SK-N-SH treated with all-trans-retinoic acid at 6 μM for 48 hours (cell line): ENCODE data around the gene ADGRF3.

Source experiments
- ARNTL ChIP-seq: fragments of 450-650 bp; formaldehyde crosslinking; IDR thresholded peaks from 2 replicates; pipeline ENCODE4 v1.5.0; 2020; ENCODE audit warnings: low read depth, mild to moderate bottlenecking, moderate library complexity, borderline replicate concordance
- CREB5 ChIP-seq: fragments of 250-450 bp; sonication (Bioruptor Pico); IDR thresholded peaks from 2 replicates; pipeline ENCODE4 v1.5.1; 2020; ENCODE audit warnings: low read depth, mild to moderate bottlenecking, moderate library complexity
- CSRNP3 ChIP-seq: fragments of 250-450 bp; sonication (Bioruptor Pico); IDR thresholded peaks from 2 replicates; pipeline ENCODE4 v1.5.1; 2021; ENCODE audit warnings: mild to moderate bottlenecking, moderate library complexity
- ISL1 ChIP-seq: fragments of 250-450 bp; sonication (Bioruptor Pico); IDR thresholded peaks from 2 replicates; pipeline ENCODE4 v2.1.2; 2022; ENCODE audit warnings: mild to moderate bottlenecking, moderate library complexity
- PATZ1 ChIP-seq: fragments of 250-450 bp; sonication (Bioruptor Pico); IDR thresholded peaks from 2 replicates; pipeline ENCODE4 v1.8.0; 2020; ENCODE audit warnings: mild to moderate bottlenecking, moderate library complexity, borderline replicate concordance
- RARB ChIP-seq: fragments of 250-450 bp; sonication (Bioruptor Pico); IDR thresholded peaks from 2 replicates; pipeline ENCODE4 v1.8.0; 2021; ENCODE audit warnings: mild to moderate bottlenecking, moderate library complexity
- TCF4 ChIP-seq: fragments of 250-450 bp; sonication (Bioruptor Pico); IDR thresholded peaks from 2 replicates; pipeline ENCODE4 v1.8.0; 2021; ENCODE audit warnings: mild to moderate bottlenecking, moderate library complexity, borderline replicate concordance
- ZC3H10 ChIP-seq: fragments of 250-450 bp; sonication (Bioruptor Pico); IDR thresholded peaks from 2 replicates; pipeline ENCODE4 v1.5.1; 2021; ENCODE audit warnings: mild to moderate bottlenecking, moderate library complexity
- ZFP30 ChIP-seq: fragments of 450-650 bp; formaldehyde crosslinking; IDR thresholded peaks from 2 replicates; pipeline ENCODE4 v1.5.0; 2022; ENCODE audit warnings: mild to moderate bottlenecking, moderate library complexity
- ZNF70 ChIP-seq: fragments of 450-650 bp; formaldehyde crosslinking; IDR thresholded peaks from 2 replicates; pipeline ENCODE4 v1.5.0; 2020; ENCODE audit warnings: mild to moderate bottlenecking, moderate library complexity

- TF ChIP-seq CREB5, result no peak
- no peak for TF ChIP-seq TCF4
- TF ChIP-seq CSRNP3 (CRISPR knock-in tag), result no peak
- no peak for TF ChIP-seq RARB (CRISPR knock-in tag)
- TF ChIP-seq PATZ1 (CRISPR knock-in tag), result no peak
- TF ChIP-seq ISL1, result no peak
- no peak for TF ChIP-seq ZFP30 (CRISPR knock-in tag)
- TF ChIP-seq ZNF70 (CRISPR knock-in tag), result no peak
- TF ChIP-seq ARNTL (CRISPR knock-in tag), result no peak
- no peak for TF ChIP-seq ZC3H10 (CRISPR knock-in tag)
Measured at GRCh38 chr2:26284132-26284531, 62.5 kb downstream of the ADGRF3 start.
